GM19468 (cell line): ENCODE measurements around the gene ACOT13.
"Not testable (repeated sequence)": the region's sequence is repeated elsewhere in the genome, so short reads cannot be mapped to it uniquely, and the experiment has no call there.

Experiments
- ATAC-seq: cut with Tn5 transposase; IDR thresholded peaks from one replicate; pipeline ENCODE4 v1.9.1; 2021; ENCODE audit warnings: mild to moderate bottlenecking, moderate library complexity, moderate number of reproducible peaks; ENCODE audit not compliant: unreplicated experiment; ENCODE audit errors: extremely low read depth

Gene ACOT13

DNA sequence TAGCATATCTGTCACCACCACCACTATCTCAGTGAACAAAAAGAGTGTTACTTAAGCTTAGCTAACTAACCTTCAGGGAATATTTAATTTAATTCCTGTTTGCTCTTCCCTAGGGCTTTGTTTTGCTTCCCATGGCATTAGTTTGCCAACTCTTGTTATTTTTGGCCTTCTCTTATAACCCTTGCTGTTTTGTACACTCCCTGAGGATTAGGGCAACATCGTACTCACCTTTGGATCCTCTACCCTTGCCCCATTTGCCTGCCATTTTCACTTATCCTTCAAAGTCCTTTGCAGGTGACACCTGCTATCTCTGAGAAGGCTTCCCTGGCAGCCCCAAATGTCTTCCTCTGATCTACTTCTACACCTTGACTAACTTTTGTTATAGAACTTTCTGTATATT is 23.7 kb downstream of the ACOT13 start:
- ATAC-seq: no peak

DNA sequence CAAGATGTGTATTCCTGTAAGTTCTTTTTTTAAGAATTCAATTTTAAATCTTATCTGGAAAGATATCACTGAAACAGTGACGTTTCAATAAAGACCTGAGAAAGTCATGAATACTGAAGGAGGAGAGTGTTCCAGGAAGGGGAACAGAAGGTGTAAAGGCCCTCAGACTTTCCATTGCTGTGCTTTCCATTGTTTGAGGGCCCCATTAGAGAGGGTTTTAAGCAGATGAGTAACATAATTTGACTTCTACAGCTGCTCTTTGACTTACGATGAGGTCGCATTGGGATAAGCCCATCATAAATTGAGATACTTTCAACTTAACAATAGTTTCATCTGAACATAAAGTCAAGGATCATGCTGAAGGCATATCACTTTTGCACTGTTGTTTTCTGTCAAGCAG is 24.7 kb downstream of the ACOT13 start:
- ATAC-seq: no peak

DNA sequence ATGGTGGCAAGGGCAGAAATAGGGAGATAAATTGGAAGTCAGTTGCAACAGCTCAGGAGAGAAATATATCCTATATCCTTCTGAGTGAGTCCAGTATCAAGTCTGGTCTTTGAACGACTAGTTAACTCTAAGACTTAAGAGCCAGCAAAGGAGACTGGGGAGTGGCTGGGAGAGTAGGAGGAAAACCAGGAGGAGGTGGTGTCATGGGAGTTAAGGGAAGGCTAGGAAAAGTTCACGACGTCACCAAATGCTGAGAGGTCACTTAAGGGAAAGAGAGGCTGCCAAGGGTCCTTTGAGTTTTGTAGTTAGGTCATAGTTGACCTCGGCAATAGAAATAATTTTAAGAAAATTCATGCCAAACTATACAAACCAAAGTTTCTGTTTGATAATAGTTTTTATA is 25.1 kb downstream of the ACOT13 start:
- ATAC-seq: no peak

DNA sequence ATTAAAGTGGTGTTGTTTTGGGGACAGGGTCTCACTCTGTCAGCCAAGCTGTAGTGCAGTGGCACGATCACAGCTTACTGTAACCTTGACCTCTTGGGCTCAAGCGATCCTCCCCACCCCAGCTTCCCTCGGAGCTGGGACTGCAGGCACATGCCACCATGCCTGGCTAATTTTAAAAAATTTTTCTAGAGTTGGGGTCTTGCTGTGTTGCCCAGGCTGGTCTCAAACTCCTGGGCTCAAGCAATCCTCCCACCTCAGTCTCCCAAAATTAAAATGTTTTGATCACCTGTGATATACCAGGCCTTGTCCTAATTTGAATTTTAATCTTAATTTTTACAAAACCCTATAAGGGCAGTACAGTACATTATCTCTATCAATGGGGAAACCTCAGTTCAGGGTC is 25.5 kb downstream of the ACOT13 start:
- no peak for ATAC-seq

DNA sequence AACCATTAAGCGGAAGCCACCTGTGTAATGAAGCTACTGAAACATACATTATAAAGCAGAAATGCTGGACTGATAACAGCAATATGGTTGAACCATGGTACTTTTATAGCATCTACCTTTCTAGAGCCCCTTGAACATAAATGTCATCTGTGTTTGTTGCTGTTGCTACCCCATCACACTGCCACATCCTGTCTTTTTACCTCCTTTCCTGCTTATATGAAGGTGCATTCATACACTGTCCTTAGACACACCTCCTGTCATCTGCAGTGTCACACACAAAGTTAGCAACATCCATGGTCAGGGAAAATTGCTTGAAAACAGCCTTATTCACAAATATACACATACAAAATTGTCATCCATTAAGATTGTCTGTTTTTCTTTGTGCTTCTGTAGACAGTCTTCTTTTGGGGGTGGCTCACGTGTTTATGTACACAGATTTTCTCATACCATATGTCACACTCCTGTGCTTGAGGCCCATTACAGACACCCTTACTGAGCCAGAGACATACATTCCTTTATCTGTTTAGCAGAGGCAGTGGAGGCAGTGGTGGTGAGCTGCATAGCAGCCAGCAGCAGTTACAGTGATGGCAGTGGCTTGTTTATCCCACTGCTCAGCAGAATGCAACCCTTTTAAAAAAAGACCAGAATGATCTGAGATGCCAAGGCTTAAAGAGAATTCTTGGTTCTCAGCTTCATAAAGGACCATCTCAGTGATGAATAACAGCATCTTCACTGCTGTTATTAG is 26.1 kb downstream of the ACOT13 start:
- no peak for ATAC-seq

DNA sequence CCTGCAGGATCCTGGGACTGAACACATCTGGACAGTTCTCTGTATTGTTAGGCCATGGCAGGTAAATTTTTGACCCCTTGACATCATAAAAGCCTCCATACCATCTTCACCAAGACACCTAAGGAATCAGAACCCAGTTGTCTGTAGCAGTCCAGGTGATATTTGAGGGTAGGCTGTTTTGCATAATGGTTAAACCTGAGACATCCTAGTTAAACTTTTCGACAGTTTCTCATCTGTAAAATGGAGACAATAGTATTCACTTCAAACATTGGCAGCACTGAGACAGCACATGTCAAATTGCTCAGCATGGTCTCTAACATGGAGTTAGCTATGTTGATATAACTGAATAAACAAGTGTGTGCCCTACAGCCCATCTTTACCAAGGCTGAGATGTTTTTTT is 27.3 kb downstream of the ACOT13 start:
- peak; percentile 12 for ATAC-seq

DNA sequence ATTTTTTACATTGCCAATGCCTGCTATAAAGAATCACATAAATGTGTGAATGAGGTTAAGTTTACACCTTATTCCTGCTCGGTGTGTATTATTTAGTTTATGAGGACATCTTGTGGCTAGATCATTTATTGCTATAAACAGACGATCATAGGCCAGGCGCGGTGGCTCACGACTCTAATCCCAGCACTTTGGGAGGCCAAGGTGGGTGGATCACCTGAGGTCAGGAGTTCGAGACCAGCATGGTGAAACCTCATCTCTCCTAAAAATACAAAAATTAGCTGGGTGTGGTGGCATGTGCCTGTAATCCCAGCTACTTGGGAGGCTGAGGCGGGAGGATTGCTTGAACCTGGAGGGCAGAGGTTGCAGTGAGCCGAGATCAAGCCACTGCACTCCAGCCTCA is 28.8 kb downstream of the ACOT13 start:
- ATAC-seq: not testable (repeated sequence)

DNA sequence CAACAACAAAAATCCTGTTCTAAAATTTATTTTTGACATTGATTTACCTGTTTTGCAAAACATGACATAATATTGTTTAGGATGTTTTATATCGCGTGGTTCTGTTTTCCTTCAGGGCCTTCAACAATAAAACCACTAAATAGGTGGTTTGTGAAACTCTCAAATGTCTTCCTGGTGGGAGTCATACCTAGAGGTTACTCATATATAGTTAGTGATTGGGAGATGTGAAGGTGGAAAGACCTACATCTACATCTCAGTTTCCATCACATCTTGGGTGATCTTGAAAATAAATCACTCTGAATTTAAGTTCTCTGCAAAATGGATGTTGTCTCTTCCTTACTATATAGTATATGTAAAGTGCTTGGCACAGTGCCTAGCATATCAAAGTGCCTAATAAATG is 29.2 kb downstream of the ACOT13 start:
- ATAC-seq: no peak

DNA sequence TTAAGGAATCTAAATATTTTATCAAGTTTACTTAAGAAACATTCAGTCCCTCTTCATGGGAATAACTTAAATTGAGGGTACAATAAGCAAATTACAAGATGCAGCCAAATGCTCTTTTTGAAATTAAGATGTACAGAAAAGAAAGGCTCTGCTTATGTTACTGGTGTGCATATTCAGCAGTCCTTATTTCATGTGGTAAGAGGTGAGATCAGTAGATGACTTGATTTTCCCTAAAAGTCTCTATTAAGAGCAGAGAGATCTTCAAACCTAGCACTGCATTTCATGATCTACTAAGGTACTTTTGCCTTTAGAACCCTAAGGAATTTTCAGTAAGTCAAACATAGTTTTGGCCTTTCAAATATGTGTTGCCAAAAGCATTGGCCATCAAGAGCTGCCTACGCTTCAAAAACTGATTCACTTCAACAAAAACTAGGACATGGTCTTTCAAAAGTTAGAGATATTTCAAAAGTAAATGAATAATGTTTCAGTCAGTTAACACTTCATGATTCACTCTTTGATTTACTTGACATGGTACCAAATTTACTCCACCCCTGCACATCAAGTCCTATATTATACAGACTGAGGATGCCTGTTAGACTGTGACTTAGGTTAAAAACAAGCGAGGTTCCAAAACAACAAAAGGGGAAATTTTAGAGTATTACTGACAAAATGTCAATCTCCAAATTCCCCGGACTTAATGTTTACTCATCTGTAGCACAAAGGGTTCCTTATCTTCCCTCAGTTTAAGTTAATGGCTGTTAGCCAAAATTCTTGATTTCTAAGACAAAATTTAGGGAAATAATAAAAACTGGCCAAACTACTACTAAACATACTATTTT is 32.9 kb downstream of the ACOT13 start:
- no peak for ATAC-seq

DNA sequence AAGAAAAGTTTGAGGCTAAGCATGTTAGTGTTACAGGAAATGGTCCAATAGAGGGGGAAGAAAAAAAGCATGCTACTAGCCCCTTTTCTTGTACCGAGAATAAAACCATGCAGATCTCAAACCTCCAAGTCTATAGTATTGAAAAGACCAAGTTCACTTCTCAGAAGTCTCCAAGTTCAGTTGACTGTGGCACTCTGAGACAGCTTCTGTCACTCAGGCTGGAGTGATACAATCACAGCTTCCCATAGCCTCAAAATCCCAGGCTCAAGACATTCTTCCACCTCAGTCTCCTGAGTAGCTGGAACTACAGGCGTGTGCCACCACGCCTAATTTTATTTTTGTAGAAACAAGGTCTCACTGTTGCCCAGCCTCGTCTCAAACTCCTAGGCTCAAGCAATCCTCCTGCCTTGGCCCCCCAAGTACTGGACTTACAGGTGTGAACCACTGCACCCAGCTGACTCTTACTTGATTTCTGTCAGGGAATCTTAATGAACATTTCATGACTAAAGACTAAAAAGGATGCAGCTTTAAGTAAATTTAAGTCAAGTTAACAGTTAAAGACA is 35.9 kb downstream of the ACOT13 start:
- no peak for ATAC-seq

DNA sequence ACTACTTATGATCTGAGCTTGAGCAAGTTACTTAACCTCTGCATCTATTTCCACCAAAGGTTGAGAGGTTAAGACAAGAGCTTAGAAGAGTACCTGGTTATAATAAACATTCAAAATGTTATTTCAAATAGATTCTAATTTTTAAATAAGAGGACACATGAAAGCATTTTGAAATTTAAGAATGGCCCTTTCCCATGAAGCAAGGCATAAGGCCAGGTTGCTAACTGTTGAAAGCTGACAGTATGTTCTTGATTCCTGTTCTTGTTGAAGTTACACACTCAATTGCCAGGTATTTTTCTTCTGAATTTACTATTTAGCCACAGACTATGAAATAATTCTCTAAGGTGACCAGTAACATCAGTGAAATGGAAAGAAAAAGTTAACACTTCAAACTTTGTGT is 37.6 kb downstream of the ACOT13 start:
- ATAC-seq: no peak

DNA sequence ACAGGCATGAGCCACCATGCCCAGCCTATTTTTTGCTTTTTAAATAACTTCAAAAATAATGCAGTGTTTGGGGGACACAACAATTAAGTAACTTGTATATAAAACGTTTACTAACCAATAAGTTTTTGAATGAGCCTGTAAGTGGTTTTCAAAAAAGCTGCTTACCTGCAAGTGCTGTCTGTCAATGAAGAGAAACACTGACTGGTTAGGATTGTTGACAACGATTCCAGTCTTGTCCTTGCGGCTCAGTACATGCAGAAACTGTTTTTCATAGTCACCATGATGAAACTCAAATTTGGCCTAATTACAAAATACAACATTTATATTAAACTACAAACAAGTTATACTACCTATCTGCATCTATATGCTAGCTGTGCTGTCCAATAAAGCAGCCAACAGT is 41.7 kb downstream of the ACOT13 start:
- ATAC-seq: no peak

DNA sequence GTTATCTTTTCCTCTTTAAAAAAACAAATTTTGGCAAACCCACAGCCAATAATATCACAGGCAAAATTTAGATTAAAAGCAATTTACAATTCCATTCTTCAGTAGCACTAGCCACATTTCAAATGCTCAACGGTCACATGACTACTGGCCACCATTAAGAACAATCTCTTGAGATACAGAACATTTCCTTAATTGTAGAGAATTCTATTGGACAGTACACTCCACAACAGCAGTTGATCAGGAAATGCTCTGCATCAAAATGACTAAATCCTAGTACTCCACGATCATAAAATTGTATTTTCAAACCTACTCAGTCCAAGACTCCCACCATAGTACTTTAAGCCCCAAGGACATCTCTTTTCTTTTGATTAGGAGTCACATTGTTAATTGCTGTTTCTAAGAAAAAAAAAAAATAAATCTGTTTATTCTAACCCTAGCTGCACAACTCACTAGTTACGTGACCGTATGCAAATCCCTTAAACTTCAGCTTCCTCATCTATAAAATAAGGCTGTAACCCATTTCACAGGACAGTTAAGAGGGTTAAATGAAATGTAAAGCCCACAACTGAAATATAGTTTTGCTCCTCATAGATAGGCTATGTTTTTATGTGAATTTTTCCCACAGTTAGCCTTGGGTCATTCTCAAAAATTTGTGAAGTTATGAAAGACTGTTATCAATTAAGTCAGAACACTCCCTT is 42.3 kb downstream of the ACOT13 start:
- no peak for ATAC-seq

DNA sequence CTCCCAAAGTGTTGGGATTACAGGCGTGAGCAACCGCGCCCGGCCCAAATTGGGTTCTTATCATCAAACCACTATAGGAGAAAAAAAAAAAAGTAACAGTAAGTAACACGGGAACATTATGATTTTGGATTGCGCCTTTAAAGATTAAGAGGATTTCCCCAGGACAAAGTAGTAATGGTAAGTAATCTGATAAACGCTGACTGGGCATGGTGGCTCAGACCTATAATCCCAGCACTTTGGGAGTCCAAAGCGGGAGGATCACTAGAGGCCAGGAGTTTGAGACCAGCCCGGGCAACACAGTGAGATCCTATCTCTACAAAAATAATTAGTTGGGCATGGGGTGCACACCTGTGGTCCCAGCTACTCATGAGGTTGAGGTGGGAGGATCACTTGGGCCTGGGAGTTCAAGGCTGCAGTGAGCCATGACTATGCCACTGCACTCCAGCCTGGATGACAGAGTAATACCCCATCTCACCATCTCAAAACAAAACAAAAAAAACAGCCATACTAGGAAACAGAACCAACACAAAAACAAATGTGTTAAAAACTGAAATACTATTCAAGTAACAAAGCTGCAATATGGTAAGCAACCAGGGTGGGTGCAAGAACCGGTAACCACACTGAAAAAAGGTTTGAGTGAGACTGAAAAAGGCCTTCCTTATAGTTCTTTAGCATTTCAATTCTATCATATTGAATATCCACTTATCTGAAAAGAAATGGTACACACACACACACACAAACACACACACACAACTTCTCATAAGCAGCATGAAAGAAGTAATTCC is 43.8 kb downstream of the ACOT13 start:
- ATAC-seq: no peak

DNA sequence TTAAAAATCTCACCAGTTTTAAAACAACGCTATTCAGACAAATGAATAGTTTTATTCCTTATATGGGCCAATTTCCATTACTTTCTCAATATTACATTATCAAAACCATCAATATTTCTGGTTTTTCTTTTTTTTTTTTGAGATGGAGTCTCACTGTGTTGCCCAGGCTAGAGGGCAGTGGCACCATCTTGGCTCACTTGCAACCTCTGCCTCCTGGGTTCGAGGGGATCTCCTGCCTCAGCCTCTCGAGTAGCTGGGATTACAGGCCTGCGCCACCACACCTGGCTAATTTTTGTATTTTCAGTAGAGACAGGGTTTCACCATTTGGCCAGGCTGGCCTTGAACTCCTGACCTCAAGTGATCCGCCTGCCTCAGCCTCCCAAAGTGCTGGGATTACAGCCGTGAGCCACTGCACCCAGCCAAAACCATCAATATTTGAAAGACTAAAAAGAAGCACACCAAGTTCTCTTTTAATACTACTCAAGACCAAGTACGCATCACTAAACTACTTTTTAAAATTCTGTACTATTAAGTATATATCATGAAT is 49.8 kb downstream of the ACOT13 start:
- ATAC-seq: not testable (repeated sequence)

DNA sequence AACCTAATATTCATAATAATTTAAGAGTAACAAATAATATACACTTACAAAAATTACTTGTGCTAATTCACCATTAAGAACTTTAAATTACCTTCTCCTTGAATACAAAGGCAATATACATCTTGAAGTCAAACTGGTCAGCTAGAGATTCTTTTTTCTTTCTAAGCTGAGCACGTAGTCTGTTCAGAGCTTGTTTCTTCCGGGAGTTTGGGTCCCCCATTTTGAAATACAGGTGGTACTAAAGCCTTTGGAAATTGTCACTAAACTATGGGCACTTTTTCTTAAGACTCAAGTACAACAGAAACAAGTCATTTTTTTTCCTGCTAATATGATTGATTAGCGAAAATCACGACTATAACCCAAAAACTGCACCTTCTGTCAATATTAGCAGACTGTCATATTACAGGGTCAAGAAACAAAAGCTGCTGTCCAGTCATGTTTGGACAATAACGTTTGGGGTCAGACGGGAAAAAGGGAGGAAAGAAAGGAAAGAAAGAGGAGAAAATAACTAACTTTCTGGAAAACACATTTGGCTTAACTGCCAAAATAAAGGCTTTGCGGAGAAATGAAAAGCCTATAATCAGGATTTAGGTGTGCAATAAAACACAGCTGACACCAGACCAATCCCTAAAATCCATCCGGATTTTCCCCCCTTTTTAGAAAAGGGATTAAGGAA is 51.7 kb downstream of the ACOT13 start:
- no peak for ATAC-seq

DNA sequence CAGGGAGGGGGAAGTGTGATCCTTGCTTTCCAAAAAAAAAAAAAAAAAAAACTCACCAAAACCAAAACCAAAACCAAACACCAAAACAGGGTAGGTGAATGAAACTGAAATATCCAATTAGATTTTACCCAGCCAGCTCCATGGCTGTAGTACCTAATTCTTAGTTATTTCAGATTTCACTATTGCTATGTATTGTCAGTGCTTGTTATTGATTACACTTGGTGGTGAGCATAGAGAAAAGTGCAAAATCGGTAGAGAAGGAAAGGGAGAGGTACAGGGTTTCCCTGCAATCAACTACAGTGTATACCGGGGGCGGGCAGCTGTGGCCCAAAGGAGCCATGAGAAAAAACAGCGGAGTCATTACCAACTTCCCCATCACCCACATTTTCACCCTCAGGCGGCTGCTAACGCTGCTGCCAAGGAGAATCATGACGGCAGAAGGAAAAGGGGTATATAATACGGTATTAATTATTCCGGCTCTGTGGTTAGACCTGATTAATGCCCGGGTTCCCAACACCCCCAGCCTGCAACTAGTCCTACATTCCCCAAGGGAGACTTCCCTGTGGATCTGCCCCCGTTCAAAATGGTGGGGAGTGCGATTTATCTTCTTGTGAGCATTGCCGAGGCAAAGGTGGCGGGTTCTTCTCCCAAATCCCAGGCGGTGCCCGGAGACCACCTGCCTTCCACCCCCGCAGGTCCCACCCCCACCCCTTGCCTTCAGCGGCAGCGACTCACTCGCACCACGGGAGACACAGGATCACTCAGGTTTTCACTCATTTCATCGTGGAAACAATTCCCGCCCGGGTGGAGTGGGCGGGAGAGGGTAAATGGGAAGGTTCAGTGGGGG is 52.5 kb downstream of the ACOT13 start, which contains the start of gene C6orf62:
C6orf62 (minus strand) TSS at position 30 of the 847 bp plus-strand sequence. CDS start 486 bp downstream, outside the sequence.
- no peak for ATAC-seq

DNA sequence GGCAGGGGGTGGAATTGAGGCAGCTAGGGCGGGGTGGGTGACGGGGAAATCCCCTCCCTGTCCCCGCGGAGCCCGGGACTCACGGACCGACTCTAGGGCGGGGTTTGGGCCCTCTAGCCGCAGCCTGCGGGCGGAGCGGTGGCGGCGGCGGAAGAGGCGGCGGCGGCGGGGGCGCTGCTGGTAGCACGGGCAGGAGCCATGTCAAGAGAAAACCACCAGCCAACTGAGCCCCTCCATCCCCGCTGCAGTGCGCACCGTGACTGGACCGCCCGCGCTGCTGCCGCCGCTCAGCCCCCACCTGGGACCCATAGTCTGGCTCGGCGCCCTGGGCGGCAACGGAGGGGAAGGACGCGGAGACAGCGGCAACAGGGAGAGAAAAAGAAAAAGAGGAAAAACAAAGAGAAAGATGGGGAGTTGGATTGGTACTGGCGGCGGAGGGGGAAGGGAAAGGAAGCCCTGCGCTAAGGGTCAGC is 53.3 kb downstream of the ACOT13 start:
- no peak for ATAC-seq
